Fibroblast of lung (primary cell): Measurements from ENCODE around the gene TIAM1. TPM values are rescaled to one million over a fixed set of nuclear protein-coding genes. Genes with fewer than 3 reads are reported as not detected.

Source experiments
- DNase-seq, 2 donors: peaks; one replicate each; pipeline versions ENCODE4 v3.0.0 to v3.0.0-alpha.2; 2010; ENCODE audit warnings: low read depth in 2 of 2
- H2AFZ ChIP-seq: 2 replicates; pipeline ENCODE4 v1.5.1; 2012; ENCODE audit warnings: low read length, control low read depth, inconsistent platforms
- H3K27ac ChIP-seq: 2 replicates; pipeline ENCODE4 v1.5.1; 2011; ENCODE audit warnings: low read length, control low read depth; ENCODE audit not compliant: insufficient read depth
- H3K27me3 ChIP-seq: 2 replicates; pipeline ENCODE4 v1.5.1; 2011; ENCODE audit warnings: mild to moderate bottlenecking, low read length; ENCODE audit not compliant: control insufficient read depth, insufficient read depth
- H3K36me3 ChIP-seq: 2 replicates; pipeline ENCODE4 v1.5.1; 2011; ENCODE audit warnings: low read length; ENCODE audit not compliant: control insufficient read depth, insufficient read depth
- H3K4me1 ChIP-seq: 2 replicates; pipeline ENCODE4 v1.5.1; 2011; ENCODE audit warnings: low read length; ENCODE audit not compliant: control insufficient read depth, insufficient read depth; ENCODE audit errors: extremely low read depth
- H3K4me2 ChIP-seq: 2 replicates; pipeline ENCODE4 v1.5.1; 2011; ENCODE audit warnings: low read length, control low read depth; ENCODE audit not compliant: insufficient read depth; ENCODE audit errors: extremely low read depth
- H3K4me3 ChIP-seq, 4 experiments: fragments of 200-600 bp in 1 of 4; sonication (generic) in 1 of 4; replicated peaks in 1 of 4; 2 replicates each; pipeline ENCODE4 v1.5.1; 2011 to 2016; ENCODE audit warnings: low read length in 4 of 4, low read depth in 3 of 4, mild to moderate bottlenecking in 3 of 4, control low read depth in 2 of 4, inconsistent platforms in 1 of 4, mixed read lengths in 1 of 4; ENCODE audit not compliant: insufficient read depth in 1 of 4; ENCODE audit errors: control extremely low read depth in 1 of 4
- H3K79me2 ChIP-seq: 2 replicates; pipeline ENCODE4 v1.5.1; 2012; ENCODE audit warnings: mild to moderate bottlenecking, low read length, inconsistent platforms; ENCODE audit not compliant: control insufficient read depth, insufficient read depth
- H3K9ac ChIP-seq: 2 replicates; pipeline ENCODE4 v1.5.1; 2011; ENCODE audit warnings: mild to moderate bottlenecking, low read length, control low read depth; ENCODE audit not compliant: insufficient read depth
- H3K9me3 ChIP-seq: 2 replicates; pipeline ENCODE4 v1.5.1; 2012; ENCODE audit warnings: low read depth, low read length; ENCODE audit not compliant: control insufficient read depth, insufficient read depth
- H4K20me1 ChIP-seq: 2 replicates; pipeline ENCODE4 v1.5.1; 2011; ENCODE audit warnings: low read length; ENCODE audit not compliant: control insufficient read depth, insufficient read depth; ENCODE audit errors: extremely low read depth
- CTCF ChIP-seq, 2 donors: IDR thresholded peaks in 1 of 2; conservative IDR thresholded peaks in 1 of 2; 1 replicate in 1 of 2; 2 replicates in 1 of 2; pipeline ENCODE4 v1.5.1; 2011 to 2012; ENCODE audit warnings: low read length in 2 of 2, control low read depth in 1 of 2, inconsistent platforms in 1 of 2, low read depth in 1 of 2, mild to moderate bottlenecking in 1 of 2
- EZH2 ChIP-seq: IDR thresholded peaks from 2 replicates; pipeline ENCODE4 v1.5.1; 2012; ENCODE audit warnings: low read length, control low read depth, mild to moderate bottlenecking; ENCODE audit errors: missing control alignments
- polyA plus RNA-seq, 2 donors: library from polyadenylated mRNA; depleted of rRNA in 1 of 2; stranded (reverse) in 1 of 2; unstranded in 1 of 2; fragments of >200 nt; gene quantifications; 2 replicates each; pipeline ENCODE4 v1.2.1, GENCODE V29; 2011 to 2012; ENCODE audit warnings: missing spikeins in 1 of 2
- total RNA-seq: library from RNA; depleted of rRNA; stranded (reverse); fragments of >200 nt; gene quantifications from 2 replicates; pipeline ENCODE4 v1.2.1, GENCODE V29; 2014

TIAM1 gene
- total and polyA plus RNA-seq, 2 donors (not counting 1 experiment from before 2014, with no cell fraction given) = under 0.01 to 0.52 TPM

- H3K9me3 ChIP-seq = no peaks in the 10 kb centered on the region
- TF ChIP-seq EZH2 = no peak
- TF ChIP-seq CTCF (conservative IDR thresholded peaks at IDR 0.05 in 1 of 2, IDR thresholded peaks at IDR 0.05 in 1 of 2; ENCODE audit: low read depth in 1 of 2, low read length in 2 of 2) = no peak
These were observed 2.3 kb upstream of the TIAM1 start for GRCh38 chr21:31346256-31346821.

GRCh38 chr21:31345136-31345535 is 1.1 kb upstream of the TIAM1 start:
- Histone ChIP-seq H3K27ac (no peak overlapping the region), H3K9ac (no peak overlapping the region), H3K27me3 (peaks cover 6% of the 10 kb centered on the region), H3K4me3 (no peak overlapping the region), H2AFZ (no peak overlapping the region), H4K20me1 (no peaks in the 10 kb centered on the region), H3K4me2 (no peak overlapping the region), H3K79me2 (no peaks in the 10 kb centered on the region), H3K4me1 (no peaks in the 10 kb centered on the region), H3K36me3 (no peaks in the 10 kb centered on the region), H3K9me3 (no peaks in the 10 kb centered on the region)
- DNase-seq = no peak
- TF ChIP-seq CTCF (conservative IDR thresholded peaks at IDR 0.05 in 1 of 2, IDR thresholded peaks at IDR 0.05 in 1 of 2; ENCODE audit: low read depth in 1 of 2, low read length in 2 of 2) (no peak), EZH2 (no peak)

More at GRCh38 chr21:31346256-31346821, 2.3 kb upstream of the TIAM1 start:
- Histone ChIP-seq H3K4me1 (no peaks in the 10 kb centered on the region), H3K79me2 (no peaks in the 10 kb centered on the region), H3K4me2 (no peak overlapping the region), H4K20me1 (no peaks in the 10 kb centered on the region), H3K9ac (no peak overlapping the region), H3K4me3 (no peak overlapping the region), H3K27me3 (peaks cover 6% of the 10 kb centered on the region), H3K36me3 (no peaks in the 10 kb centered on the region), H2AFZ (no peak overlapping the region), H3K27ac (no peak overlapping the region)
- DNase-seq = peak in 1 of 2 donors; percentile 46

DNA sequence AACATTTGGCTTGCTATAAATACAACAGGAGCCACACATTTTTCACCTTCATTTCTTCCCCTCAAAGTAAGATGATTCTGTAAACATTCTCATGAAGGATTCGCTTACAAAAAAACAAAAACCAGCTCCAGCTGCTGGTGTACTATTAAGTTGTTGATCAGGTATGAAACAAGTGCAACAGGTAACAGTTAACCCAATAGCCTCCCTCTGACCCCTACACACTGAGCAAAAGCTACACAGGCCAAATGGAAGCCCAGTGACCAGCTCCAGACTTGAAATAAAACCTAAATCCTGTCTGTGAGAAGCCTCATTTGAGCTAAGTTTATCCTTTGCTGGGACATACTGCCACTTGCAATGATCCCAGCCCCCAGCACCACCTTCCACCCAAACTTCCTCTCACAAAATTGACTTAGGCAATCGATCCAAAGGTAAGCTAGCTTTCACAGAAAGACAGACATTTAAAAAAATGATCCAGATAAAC is 991 bp downstream of the TIAM1 start:
- Histone ChIP-seq H3K9me3 (no peaks in the 10 kb centered on the region), H3K36me3 (no peaks in the 10 kb centered on the region), H3K4me1 (no peaks in the 10 kb centered on the region), H4K20me1 (no peaks in the 10 kb centered on the region), H3K79me2 (no peaks in the 10 kb centered on the region), H3K4me3 (peak overlapping the region in 2 of 4 experiments; percentile 47 to 63), H3K9ac (no peak overlapping the region), H2AFZ (no peak overlapping the region), H3K27ac (no peak overlapping the region), H3K4me2 (no peak overlapping the region), H3K27me3 (peaks cover 6% of the 10 kb centered on the region)
- no peak for DNase-seq
- TF ChIP-seq EZH2 (peak; percentile 18), CTCF (conservative IDR thresholded peaks at IDR 0.05 in 1 of 2, IDR thresholded peaks at IDR 0.05 in 1 of 2; ENCODE audit: low read depth in 1 of 2, low read length in 2 of 2) (no peak)
